SU-DHL-6 (cell line): ENCODE data around the gene PHACTR2.
"Not testable (repeated sequence)": the region's sequence is repeated elsewhere in the genome, so short reads cannot be mapped to it uniquely, and the experiment has no call there.

Experiments used
- H2AFZ ChIP-seq: fragments of 200-600 bp; sonication (generic); 2 replicates; pipeline ENCODE4 v1.6.1; 2014; ENCODE audit warnings: low read depth, mild to moderate bottlenecking, moderate library complexity, mixed read lengths, antibody characterized with exemption, low read length; ENCODE audit not compliant: severe bottlenecking
- H3F3A ChIP-seq: fragments of 200-600 bp; shearing (Covaris generic); 2 replicates; pipeline ENCODE4 v1.6.0; 2016; ENCODE audit warnings: antibody characterized with exemption, mild to moderate bottlenecking; ENCODE audit not compliant: insufficient read depth
- H3K27ac ChIP-seq: fragments of 200-600 bp; sonication (generic); 2 replicates; pipeline ENCODE4 v1.5.1; 2016; ENCODE audit warnings: low read depth, mild to moderate bottlenecking, low read length, moderate library complexity, mixed read lengths
- H3K27me3 ChIP-seq: fragments of 200-600 bp; sonication (generic), shearing (Covaris generic); 2 replicates; pipeline ENCODE4 v1.6.0; 2014; ENCODE audit warnings: mild to moderate bottlenecking, low read length
- H3K36me3 ChIP-seq: fragments of 200-600 bp; sonication (generic); 2 replicates; pipeline ENCODE4 v1.6.1; 2014; ENCODE audit warnings: mild to moderate bottlenecking, low read length, mixed read lengths
- H3K4me2 ChIP-seq: fragments of 300-600, 200-600 bp; shearing (Covaris generic), sonication (generic); 2 replicates; pipeline ENCODE4 v1.6.0; 2014; ENCODE audit warnings: low read length, low read depth, mild to moderate bottlenecking; ENCODE audit not compliant: poor library complexity, severe bottlenecking
- H3K4me3 ChIP-seq: fragments of 200-600 bp; sonication (generic); 2 replicates; pipeline ENCODE4 v1.5.1; 2014; ENCODE audit warnings: antibody characterized with exemption, low read length, mild to moderate bottlenecking, mixed read lengths; ENCODE audit not compliant: insufficient read depth, poor library complexity, severe bottlenecking
- H3K79me2 ChIP-seq: fragments of 200-600 bp; sonication (generic); 2 replicates; pipeline ENCODE4 v1.6.1; 2014; ENCODE audit warnings: mild to moderate bottlenecking, low read length, moderate library complexity; ENCODE audit not compliant: insufficient read depth
- H3K9ac ChIP-seq: fragments of 200-600 bp; sonication (generic); 2 replicates; pipeline ENCODE4 v1.7.0; 2014; ENCODE audit warnings: mild to moderate bottlenecking, low read length
- H3K9me2 ChIP-seq: fragments of 200-600 bp; sonication (generic); replicated peaks from 2 replicates; pipeline ENCODE4 v1.6.1; 2014; ENCODE audit warnings: low read length; ENCODE audit not compliant: insufficient read depth
- H3K9me3 ChIP-seq: fragments of 200-600 bp; sonication (generic); 2 replicates; pipeline ENCODE4 v1.6.1; 2014; ENCODE audit warnings: low read length, mixed read lengths; ENCODE audit not compliant: insufficient read depth
- H4K20me1 ChIP-seq: fragments of 200-600 bp; sonication (generic); 2 replicates; pipeline ENCODE4 v1.6.1; 2014; ENCODE audit warnings: low read depth, mild to moderate bottlenecking, antibody characterized with exemption, low read length, moderate library complexity, mixed read lengths
- EZH2phosphoT487 ChIP-seq: fragments of 200-600 bp; sonication (generic), shearing (Covaris generic); conservative IDR thresholded peaks from 2 replicates; pipeline ENCODE4 v1.6.1; 2018; ENCODE audit warnings: mild to moderate bottlenecking, antibody characterized with exemption, low read length, moderate library complexity, mixed read lengths
- TF ChIP-seq, protein P1 (sequence below): fragments of 200-600 bp; sonication (generic); IDR thresholded peaks from one replicate; pipeline ENCODE4 v1.5.1; 2017; ENCODE audit warnings: antibody characterized with exemption, mild to moderate bottlenecking, low read length, moderate library complexity; ENCODE audit not compliant: insufficient read depth, poor library complexity, severe bottlenecking

PHACTR2 gene

GRCh38 chr6:143872201-143872600, 194.4 kb downstream of the PHACTR2 start:
- Histone ChIP-seq H3K27me3 (no peaks in the 10 kb centered on the region), H2AFZ (no peak overlapping the region), H3K9me2 (no peaks in the 10 kb centered on the region), H3K9ac (no peak overlapping the region), H3K36me3 (no peaks in the 10 kb centered on the region), H3K79me2 (no peaks in the 10 kb centered on the region), H4K20me1 (no peaks in the 10 kb centered on the region), H3K4me3 (no peak overlapping the region), H3K4me2 (no peak overlapping the region), H3K9me3 (no peaks in the 10 kb centered on the region), H3F3A (no peaks in the 10 kb centered on the region), H3K27ac (no peak overlapping the region)
- TF ChIP-seq, protein P1, sequence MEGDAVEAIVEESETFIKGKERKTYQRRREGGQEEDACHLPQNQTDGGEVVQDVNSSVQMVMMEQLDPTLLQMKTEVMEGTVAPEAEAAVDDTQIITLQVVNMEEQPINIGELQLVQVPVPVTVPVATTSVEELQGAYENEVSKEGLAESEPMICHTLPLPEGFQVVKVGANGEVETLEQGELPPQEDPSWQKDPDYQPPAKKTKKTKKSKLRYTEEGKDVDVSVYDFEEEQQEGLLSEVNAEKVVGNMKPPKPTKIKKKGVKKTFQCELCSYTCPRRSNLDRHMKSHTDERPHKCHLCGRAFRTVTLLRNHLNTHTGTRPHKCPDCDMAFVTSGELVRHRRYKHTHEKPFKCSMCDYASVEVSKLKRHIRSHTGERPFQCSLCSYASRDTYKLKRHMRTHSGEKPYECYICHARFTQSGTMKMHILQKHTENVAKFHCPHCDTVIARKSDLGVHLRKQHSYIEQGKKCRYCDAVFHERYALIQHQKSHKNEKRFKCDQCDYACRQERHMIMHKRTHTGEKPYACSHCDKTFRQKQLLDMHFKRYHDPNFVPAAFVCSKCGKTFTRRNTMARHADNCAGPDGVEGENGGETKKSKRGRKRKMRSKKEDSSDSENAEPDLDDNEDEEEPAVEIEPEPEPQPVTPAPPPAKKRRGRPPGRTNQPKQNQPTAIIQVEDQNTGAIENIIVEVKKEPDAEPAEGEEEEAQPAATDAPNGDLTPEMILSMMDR, result no peak
- no peak for TF ChIP-seq EZH2phosphoT487

GRCh38 chr6:143873600-143873999, 195.8 kb downstream of the PHACTR2 start:
- not testable (repeated sequence) for H3F3A ChIP-seq, H3K9ac ChIP-seq, H2AFZ ChIP-seq, H3K27me3 ChIP-seq, H3K4me3 ChIP-seq, H3K36me3 ChIP-seq, H3K27ac ChIP-seq, H3K9me2 ChIP-seq, H3K9me3 ChIP-seq, H4K20me1 ChIP-seq, H3K4me2 ChIP-seq, H3K79me2 ChIP-seq

DNA sequence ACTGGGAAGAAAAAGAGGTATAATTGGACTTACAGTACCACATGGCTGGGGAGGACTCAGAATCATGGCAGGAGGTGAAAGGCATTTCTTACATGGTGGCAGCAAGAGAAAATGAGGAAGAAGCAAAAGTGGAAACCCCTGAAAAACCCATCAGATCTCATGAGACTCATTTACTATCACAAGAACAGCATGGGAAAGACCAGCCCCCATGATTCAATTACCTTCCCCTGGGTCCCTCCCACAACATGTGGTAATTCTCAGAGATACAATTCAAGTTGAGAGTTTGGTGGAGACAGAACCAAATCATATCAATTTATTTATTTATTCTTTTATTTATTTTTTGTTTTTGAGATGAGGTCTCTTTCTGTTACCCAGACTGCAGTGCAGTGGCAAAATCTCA, 196.7 kb downstream of the PHACTR2 start:
- H3K9me3 ChIP-seq, H3K79me2 ChIP-seq, H4K20me1 ChIP-seq, H3K4me3 ChIP-seq, H3K9me2 ChIP-seq, H3F3A ChIP-seq, H2AFZ ChIP-seq, H3K36me3 ChIP-seq, H3K27ac ChIP-seq, H3K9ac ChIP-seq, H3K4me2 ChIP-seq, H3K27me3 ChIP-seq: not testable (repeated sequence)

DNA sequence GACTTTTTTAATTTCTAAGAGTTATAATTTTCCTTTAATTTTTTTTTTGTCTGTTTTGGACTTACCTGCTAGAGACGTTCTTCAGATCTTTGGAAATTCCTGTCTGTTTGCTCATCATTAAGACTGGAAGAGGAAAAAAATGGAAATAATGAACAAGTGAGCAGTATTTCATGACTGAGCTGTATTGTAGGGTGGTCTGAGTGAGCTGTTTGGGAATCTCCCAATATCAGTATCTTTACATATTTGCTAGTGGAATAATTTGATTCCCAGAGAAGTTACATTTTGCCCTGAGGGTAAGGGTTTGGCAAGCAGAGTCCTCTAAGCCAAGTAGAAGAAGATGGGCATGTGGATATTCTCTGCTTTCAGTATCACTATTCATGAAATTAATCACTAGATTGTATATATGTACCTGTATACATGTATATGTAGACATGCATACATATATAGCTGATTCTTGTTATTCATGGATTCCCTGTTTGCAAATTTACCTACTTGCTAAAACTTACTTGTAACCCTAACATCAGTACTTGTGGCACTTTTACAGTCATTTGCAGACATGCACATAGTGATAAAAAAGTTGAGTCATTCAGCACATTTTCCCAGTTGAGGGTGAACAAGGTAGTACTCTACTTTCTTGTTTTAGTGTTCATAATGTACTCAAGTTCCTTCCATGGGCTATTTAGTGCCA, 200.0 kb downstream of the PHACTR2 start:
- Histone ChIP-seq H3K4me2 (no peak overlapping the region), H4K20me1 (no peaks in the 10 kb centered on the region), H2AFZ (no peak overlapping the region), H3K9me2 (no peaks in the 10 kb centered on the region), H3F3A (no peaks in the 10 kb centered on the region), H3K36me3 (no peaks in the 10 kb centered on the region), H3K27me3 (no peaks in the 10 kb centered on the region), H3K79me2 (no peaks in the 10 kb centered on the region), H3K4me3 (no peak overlapping the region), H3K9ac (no peak overlapping the region), H3K9me3 (no peaks in the 10 kb centered on the region), H3K27ac (no peak overlapping the region)
- TF ChIP-seq, protein P1, result no peak
- TF ChIP-seq EZH2phosphoT487, result no peak
